HT1080 (cell line): ENCODE results near the gene SSX2. TPM values are rescaled to one million over a fixed set of nuclear protein-coding genes. Genes with fewer than 3 reads are reported as not detected.
"Not testable (repeated sequence)": the region's sequence is repeated elsewhere in the genome, so short reads cannot be mapped to it uniquely, and the experiment has no call there.

Experiments used
- DNase-seq: peaks from one replicate; pipeline ENCODE4 v3.0.0-alpha.2; 2015; ENCODE audit warnings: low read depth
- polyA plus RNA-seq, 2 experiments: library from polyadenylated mRNA; depleted of rRNA; stranded (reverse); fragments of >200 nt; gene quantifications; 2 replicates each; pipeline ENCODE4 v1.2.3, GENCODE V29; 2015
- small RNA-seq: library from RNA; depleted of rRNA; stranded (forward); fragments of <200 nt; gene quantifications from one replicate; pipeline ENCODE3, GENCODE V24; 2014
- total RNA-seq: library from RNA; depleted of rRNA; stranded (reverse); fragments of >200 nt; shearing (Covaris generic); gene quantifications from 2 replicates; pipeline ENCODE4 v1.2.3, GENCODE V29; 2014; rRNA removed

Gene SSX2, protein sequence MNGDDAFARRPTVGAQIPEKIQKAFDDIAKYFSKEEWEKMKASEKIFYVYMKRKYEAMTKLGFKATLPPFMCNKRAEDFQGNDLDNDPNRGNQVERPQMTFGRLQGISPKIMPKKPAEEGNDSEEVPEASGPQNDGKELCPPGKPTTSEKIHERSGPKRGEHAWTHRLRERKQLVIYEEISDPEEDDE
- total RNA-seq, result 0.13 TPM in 1 of 2 replicates, not detected in the other
- 0.16 TPM in 1 of 2 replicates, not detected in the other for polyA plus RNA-seq (2015; cell fraction: cytosol; rRNA removed)
- 0.09 TPM in 1 of 2 replicates, not detected in the other for polyA plus RNA-seq (2015; cell fraction: nucleus; rRNA removed)

DNA sequence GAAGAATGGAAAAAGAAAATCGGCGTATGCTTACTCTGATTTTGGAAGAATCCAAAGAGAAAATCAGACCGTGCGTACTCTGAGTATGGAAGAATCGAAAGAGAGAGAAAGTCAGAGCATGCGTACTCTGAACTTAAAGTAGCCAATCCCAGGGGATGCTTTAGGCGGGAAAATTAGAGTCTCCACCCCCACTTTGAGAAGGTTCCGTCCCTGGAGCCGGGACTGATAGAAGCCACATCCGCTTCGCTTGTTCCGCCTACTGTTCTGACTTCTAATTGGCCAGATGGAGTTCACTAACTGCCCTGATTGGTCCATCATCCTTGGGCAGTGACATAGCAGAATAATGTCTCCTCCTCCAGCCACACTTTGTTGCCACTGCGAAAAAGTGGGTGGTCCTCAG lies at the start of gene SSX2:
TSS of gene SSX2 (minus strand) at position 101 of the 400 bp plus-strand sequence. CDS start 1,429 bp downstream, outside the sequence.
- DNase-seq, result not testable (repeated sequence)

- DNase-seq, result not testable (repeated sequence)
These were observed 44.0 kb upstream of the SSX2 start, which contains the start of gene SSX2B for GRCh38 chrX:52750952-52751351. Gene SSX2B (plus strand): TSS chrX:52751252. CDS start chrX:52752681, 1,429 bp downstream.

DNA sequence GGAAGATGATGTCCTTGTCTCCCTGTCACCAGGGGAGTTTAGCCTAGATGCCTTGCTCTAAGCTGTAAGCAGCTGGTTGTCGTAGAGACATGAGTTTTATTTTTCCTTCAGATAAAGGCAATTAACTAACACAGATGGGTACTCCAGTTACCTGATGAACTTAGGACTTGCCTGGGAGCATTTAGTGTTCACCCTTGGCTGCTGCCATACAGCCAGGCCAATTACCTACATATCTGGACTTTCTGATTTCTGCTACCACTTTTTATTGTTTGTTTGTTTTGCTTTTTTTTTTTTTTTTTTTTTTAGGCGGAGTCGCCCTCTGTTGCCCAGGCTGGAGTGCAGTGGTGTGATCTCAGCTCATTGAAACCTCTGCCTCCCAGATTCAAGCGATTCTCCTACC lies 14.9 kb downstream of the SSX2 start:
- DNase-seq, result not testable (repeated sequence)

DNA sequence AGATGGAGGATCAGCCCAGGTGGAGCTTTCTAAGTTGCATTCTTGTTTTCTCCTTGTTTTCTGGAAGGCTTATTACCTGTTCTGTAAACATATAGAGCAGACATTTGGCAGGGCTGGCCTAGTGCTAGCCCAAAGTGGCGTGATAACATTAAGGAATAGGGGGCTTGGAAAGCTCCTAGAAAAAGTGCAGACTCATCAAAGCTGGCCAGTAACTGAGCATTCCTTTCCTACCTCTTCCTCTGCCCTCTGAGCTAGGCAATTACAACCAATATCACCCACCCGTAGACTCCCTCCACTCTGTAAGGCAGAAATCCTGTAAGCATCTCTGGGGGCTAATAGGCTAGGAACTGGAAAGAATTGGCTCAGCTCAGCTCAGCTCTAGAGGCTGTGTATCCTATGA lies 44.8 kb downstream of the SSX2 start:
- not testable (repeated sequence) for DNase-seq

- not testable (repeated sequence) for DNase-seq
These were observed 51.5 kb downstream of the SSX2 start for GRCh38 chrX:52655475-52655874.

DNA sequence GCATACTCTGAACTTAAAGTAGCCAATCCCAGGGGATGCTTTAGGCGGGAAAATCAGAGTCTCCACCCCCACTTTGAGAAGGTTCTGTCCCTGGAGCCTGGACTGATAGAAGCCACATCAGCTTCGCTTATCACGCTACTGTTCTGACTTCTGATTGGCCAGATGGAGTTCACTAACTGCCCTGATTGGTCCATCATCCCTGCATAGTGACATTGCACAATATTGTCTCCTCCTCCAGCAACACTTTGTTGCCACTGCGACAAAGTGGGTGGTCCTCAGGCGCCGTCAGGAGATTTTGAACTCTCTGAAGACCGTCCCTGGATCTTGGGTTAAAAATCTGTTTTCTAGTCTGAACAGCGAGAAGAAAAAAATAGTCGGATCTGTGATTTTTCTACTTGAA lies 52.2 kb downstream of the SSX2 start, which contains the start of gene SSX7:
TSS of gene SSX7 (minus strand) at position 101 of the 400 bp plus-strand sequence. CDS start 1,428 bp downstream, outside the sequence.
- peak; percentile 0 for DNase-seq

DNA sequence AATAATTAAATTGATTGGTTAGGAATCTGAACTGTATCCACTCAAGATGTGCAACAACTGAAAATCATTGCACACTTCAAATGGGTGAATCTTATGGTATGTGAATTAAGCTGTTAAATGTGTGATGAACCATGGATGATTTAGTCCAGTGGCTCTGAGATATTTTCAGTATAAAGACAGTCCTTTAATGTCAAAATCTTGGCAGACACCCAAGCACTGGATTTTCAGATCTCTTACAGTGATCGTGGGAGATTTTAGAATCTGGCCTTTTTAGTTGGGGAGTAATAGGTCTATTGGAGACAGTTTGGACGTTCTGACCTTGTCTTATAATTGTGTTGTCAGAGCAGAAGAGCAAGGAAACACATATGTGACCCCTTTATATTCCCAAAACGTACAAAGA lies 56.3 kb downstream of the SSX2 start:
- not testable (repeated sequence) for DNase-seq

DNA sequence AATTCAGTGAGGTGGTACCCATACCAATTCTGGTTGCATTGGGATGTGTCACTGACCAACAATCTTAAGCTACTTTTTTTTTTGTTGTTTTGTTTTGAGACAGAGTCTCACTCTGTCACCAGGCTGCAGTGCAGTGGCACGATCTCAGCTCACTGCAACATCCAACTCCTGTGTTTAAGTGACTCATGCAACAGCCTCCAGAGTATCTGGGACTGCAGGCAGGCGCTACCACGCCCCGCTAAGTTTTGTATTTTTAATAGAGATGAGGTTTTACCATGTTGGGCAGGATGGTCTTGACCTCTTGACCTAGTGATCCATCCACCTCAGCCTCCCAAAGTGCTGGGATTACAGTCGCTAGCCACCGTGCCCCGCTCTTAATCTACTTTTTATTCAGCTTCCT lies 58.0 kb downstream of the SSX2 start:
- not testable (repeated sequence) for DNase-seq

Small RNA genes lying within 50 kb of the gene (small RNA-seq; reads per million reads assigned to genes)
- gene AC244505.3 (not detected), gene AC244505.5 (not detected), gene AL450023.3 (not detected), gene RNA5SP504 (not detected)

Other genes starting within 250 kb of the SSX2 start
- gene XAGE1A, start 211.4 kb downstream of the SSX2 start, total RNA-seq, result 1.7 and 2.2 TPM in 2 replicates
- 1.7 and 4.8 TPM in 2 replicates for gene XAGE1B, start 190.1 kb downstream of the SSX2 start, total RNA-seq
- not detected in 2 replicates for gene SSX7, start 52.3 kb downstream of the SSX2 start, total RNA-seq
- gene SSX2B, start 44.1 kb upstream of the SSX2 start, total RNA-seq, result 0.43 TPM in 1 of 2 replicates, not detected in the other
- not detected in 2 replicates for gene SPANXN5, start 90.2 kb upstream of the SSX2 start, total RNA-seq
- gene XAGE5, start 104.1 kb upstream of the SSX2 start, total RNA-seq, result not detected in 2 replicates
- gene XAGE3, start 160.9 kb upstream of the SSX2 start, total RNA-seq, result not detected in 2 replicates
- 6.6 and 11.4 TPM in 2 replicates for gene FAM156B, start 190.2 kb upstream of the SSX2 start, total RNA-seq